GM12878 (cell line): ENCODE measurements around the gene AGFG1. TPM values are rescaled to one million over a fixed set of nuclear protein-coding genes. Genes with fewer than 3 reads are reported as not detected.
A peak's percentile ranks its signal among the peaks of the same experiment; 100 is the strongest.

ENCODE experiments used
- ATAC-seq: fragments of 200-7000 bp; cut with Tn5 transposase; 3 replicates; pipeline ENCODE4 v1.9.1; 2020; ENCODE audit warnings: mild to moderate bottlenecking, moderate library complexity
- BruUV-seq: library from RNA; stranded (reverse); fragments of 400-500 nt; replicated peaks from 2 replicates; lab custom pipeline; 2021; lab: Mats Ljungman, UMichigan
- CTCF ChIA-PET: fragments of 300-600 bp; sonication (Branson Sonifier 250); formaldehyde crosslinking; extraction: SDS; loops from one replicate; lab custom pipeline; 2021; ENCODE audit warnings: inconsistent platforms; lab: Yijun Ruan, JAX
- POLR2A ChIA-PET: fragments of 350-600 bp; formaldehyde crosslinking; extraction: SDS; loops from one replicate; lab custom pipeline; 2021; ENCODE audit warnings: inconsistent platforms; lab: Charles Lee
- RAD21 ChIA-PET: fragments of 300-600 bp; sonication (Branson Sonifier 250); formaldehyde crosslinking; loops from one replicate; lab custom pipeline; 2023; ENCODE audit warnings: antibody characterized with exemption; ENCODE audit not compliant: unreplicated experiment; lab: Charles Lee
- SMC1A ChIA-PET: fragments of 300-600 bp; sonication (Branson Sonifier 250); formaldehyde crosslinking; loops from one replicate; lab custom pipeline; 2023; ENCODE audit not compliant: unreplicated experiment, uncharacterized antibody; lab: Charles Lee
- DNase-seq: peaks from one replicate; pipeline ENCODE4 v3.0.0-alpha.2; 2011; ENCODE audit warnings: low read depth, low spot score
- FAIRE-seq: peaks from 3 replicates; lab custom pipeline; 2011; peaks lifted over from hg19 to GRCh38; lab: Jason Lieb, UNC
- H2AFZ ChIP-seq: 2 replicates; pipeline ENCODE4 v1.6.0; 2011; ENCODE audit warnings: low read depth, low read length, control low read depth; ENCODE audit not compliant: control insufficient read depth
- H3K27ac ChIP-seq: 2 replicates; pipeline ENCODE4 v1.5.1; 2011; ENCODE audit warnings: control low read depth; ENCODE audit not compliant: control insufficient read depth, insufficient read depth
- H3K27me3 ChIP-seq, 2 experiments: replicated peaks in 1 of 2; 2 replicates each; pipeline versions ENCODE4 v1.6.0 to v1.6.1; 2011; ENCODE audit warnings: low read length in 1 of 2; ENCODE audit not compliant: control insufficient read depth in 2 of 2, insufficient read depth in 2 of 2
- H3K36me3 ChIP-seq, 2 experiments: 2 replicates each; pipeline ENCODE4 v1.5.1; 2011; ENCODE audit warnings: low read length in 1 of 2; ENCODE audit not compliant: control insufficient read depth in 2 of 2, insufficient read depth in 2 of 2
- H3K4me1 ChIP-seq: 2 replicates; pipeline ENCODE4 v1.6.1; 2011; ENCODE audit warnings: mild to moderate bottlenecking, low read length, moderate library complexity, mixed read lengths; ENCODE audit not compliant: control insufficient read depth, insufficient read depth
- H3K4me2 ChIP-seq: 2 replicates; pipeline ENCODE4 v1.6.0; 2011; ENCODE audit warnings: control low read depth; ENCODE audit not compliant: control insufficient read depth, insufficient read depth
- H3K4me3 ChIP-seq: fragments of 200-600 bp; sonication (generic); 2 replicates; pipeline ENCODE4 v1.5.1; 2016
- H3K79me2 ChIP-seq: 2 replicates; pipeline ENCODE4 v1.6.0; 2011; ENCODE audit warnings: low read length; ENCODE audit not compliant: control insufficient read depth, insufficient read depth
- H3K9ac ChIP-seq: 2 replicates; pipeline ENCODE4 v1.8.0; 2011; ENCODE audit warnings: low read length, control low read depth, mixed read lengths; ENCODE audit not compliant: control insufficient read depth, insufficient read depth
- H3K9me3 ChIP-seq: replicated peaks from 3 replicates; pipeline ENCODE4 v1.5.1; 2011; ENCODE audit warnings: mild to moderate bottlenecking, low read length; ENCODE audit not compliant: control insufficient read depth, insufficient read depth
- H4K20me1 ChIP-seq: 2 replicates; pipeline ENCODE4 v1.6.0; 2011; ENCODE audit not compliant: control insufficient read depth, insufficient read depth
- CTCF ChIP-seq, 3 experiments: IDR thresholded peaks in 2 of 3; conservative IDR thresholded peaks in 1 of 3; 2 replicates each; pipeline ENCODE4 v1.5.1; 2011; ENCODE audit warnings: low read depth in 3 of 3, low read length in 3 of 3, mild to moderate bottlenecking in 3 of 3, control low read depth in 2 of 3, moderate library complexity in 2 of 3, inconsistent platforms in 1 of 3, mixed read lengths in 1 of 3; ENCODE audit not compliant: control insufficient read depth in 2 of 3, insufficient read depth in 1 of 3; ENCODE audit errors: extremely low read depth in 1 of 3
- MAX ChIP-seq: IDR thresholded peaks from 2 replicates; pipeline ENCODE4 v1.6.1; 2012; ENCODE audit warnings: low read depth, low read length, improper control_type of control experiment
- POU2F2 ChIP-seq: IDR thresholded peaks from 3 replicates; pipeline ENCODE4 v1.6.1; 2011; ENCODE audit warnings: low read depth, mild to moderate bottlenecking, low read length, borderline replicate concordance
- SIN3A ChIP-seq: IDR thresholded peaks from 2 replicates; pipeline ENCODE4 v1.6.1; 2012; ENCODE audit warnings: low read depth, low read length, improper control_type of control experiment
- USF1 ChIP-seq: IDR thresholded peaks from 2 replicates; pipeline ENCODE4 v1.6.1; 2011; ENCODE audit warnings: borderline replicate concordance, low read depth, mild to moderate bottlenecking, moderate library complexity, mixed read lengths, low read length; ENCODE audit not compliant: insufficient read depth; ENCODE audit errors: extremely low read length
- WGBS: methylation state at CpG from one replicate; pipeline ENCODE4 v1.1.6; 2016; ENCODE audit warnings: low lambda C conversion rate; ENCODE audit not compliant: insufficient replicate concordance, insufficient coverage; ENCODE audit errors: missing lambda C conversion rate; 5-methylcytosine and 5-hydroxymethylcytosine counted together
- in situ Hi-C: fragments of 300-500 bp; cut with MboI; formaldehyde crosslinking; loops from 9 replicates; pipeline ENCODE4 v1.14.3; 2018; ENCODE audit warnings: mixed read lengths
- intact Hi-C: fragments of 100-400 bp; cut with micrococcal nuclease; formaldehyde crosslinking; loops from one replicate; pipeline ENCODE4 v1.14.2; 2022; ENCODE audit not compliant: unreplicated experiment
- polyA plus RNA-seq, 11 experiments: library from polyadenylated mRNA; depleted of rRNA in 4 of 11; unstranded in 6 of 11; stranded (reverse) in 5 of 11; fragments of >200 nt; fragmentation: Nextera tagmentation in 4 of 11; fragmentation: Illumina TruSeq in 1 of 11; extraction: Ambion mirVana in 4 of 11; extraction: Trizol in 1 of 11; gene quantifications; 1 replicate in 1 of 11; 2 replicates in 10 of 11; pipeline versions ENCODE4 v1.2.1 to v1.2.3, GENCODE V29; 2011 to 2016; ENCODE audit warnings: inconsistent platforms in 2 of 11, missing spikeins in 2 of 11, low read depth in 1 of 11
- total RNA-seq, 4 experiments: library from RNA; depleted of rRNA in 3 of 4; stranded (reverse); fragments of >200 nt in 3 of 4; fragmentation: Illumina TruSeq in 1 of 4; extraction: Trizol in 1 of 4; gene quantifications; 2 replicates each; pipeline versions ENCODE4 v1.2.1 to v1.2.3, GENCODE V29; 2013 to 2021

The AGFG1 gene
- total and polyA plus RNA-seq, 10 of the 15 experiments (the other 5 are each of a cell fraction or from before 2014, with no cell fraction given), result 7.3 to 243 (median 81.7) TPM

DNA sequence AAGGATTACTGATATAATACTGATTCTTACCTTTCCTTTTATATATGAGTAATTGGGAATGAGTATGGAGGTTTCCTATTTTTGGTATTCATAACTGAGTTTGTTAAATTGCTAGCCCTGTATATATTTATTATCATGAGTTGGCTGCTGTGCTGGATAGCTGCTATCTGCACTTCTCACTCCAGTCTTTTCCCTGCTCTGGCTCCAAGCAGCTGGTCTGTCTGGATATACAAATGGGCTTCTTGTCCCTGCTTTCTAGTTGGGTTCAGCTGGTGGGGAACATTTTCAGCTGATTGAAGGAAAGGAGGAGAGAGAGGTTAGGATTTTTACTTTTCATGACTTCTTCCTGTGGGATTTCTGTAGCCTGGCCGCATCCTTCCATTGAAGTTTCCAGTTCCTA, 41.2 kb downstream of the AGFG1 start:
- no peak for TF ChIP-seq USF1
- no peak for TF ChIP-seq SIN3A
- no peak for TF ChIP-seq POU2F2
- H3K4me2 ChIP-seq, result no peak overlapping the region
- H3K9me3 ChIP-seq, result no peaks in the 10 kb centered on the region; the same call in 2 of the 3 replicates
- no peak overlapping the region for H3K4me3 ChIP-seq
- no peak for DNase-seq
- peaks cover 90% of the 10 kb centered on the region for H3K79me2 ChIP-seq
- intact Hi-C loops (no loop called here), in situ Hi-C loops (no loop called here)
- FAIRE-seq, result no peak
- H3K9ac ChIP-seq, result no peak overlapping the region
- no peaks in the 10 kb centered on the region for H3K27me3 ChIP-seq
- H3K27ac ChIP-seq, result no peak overlapping the region
- ChIA-PET POLR2A (interaction anchor here (1.1 kb wide), 1 partner anchor 10 kb away, joined by 3 read pairs; no protein-coding TSS in a partner anchor), SMC1A (interaction anchor here (1.2 to 1.5 kb wide), 2 partner anchors 10 to 253 kb away, joined by 4 to 5 read pairs; no protein-coding TSS in a partner anchor), RAD21 (no interaction called here), CTCF (no interaction called here)
- peaks cover 28% of the 10 kb centered on the region for H3K4me1 ChIP-seq
- no peak overlapping the region for H2AFZ ChIP-seq
- no peak for ATAC-seq
- H3K36me3 ChIP-seq, result no peaks in the 10 kb centered on the region; a peak in 1 of 4 replicates
- BruUV-seq, result no TSS peak
- H4K20me1 ChIP-seq, result no peaks in the 10 kb centered on the region; the same call in 1 of the 2 replicates
- WGBS, result 100% methylated on average over 1 of the region's 1 CpG

- ChIA-PET RAD21 (no interaction called here), SMC1A (interaction anchor here (1.1 to 1.7 kb wide), 4 partner anchors 9 to 34 kb away, joined by 3 to 5 read pairs (median 4); no protein-coding TSS in a partner anchor), POLR2A (interaction anchor here (1.1 kb wide), 1 partner anchor 36 kb away, joined by 3 read pairs; no protein-coding TSS in a partner anchor), CTCF (interaction anchor here (1.1 to 2.0 kb wide), 4 partner anchors 9 to 108 kb away, joined by 3 to 9 read pairs (median 3); no protein-coding TSS in a partner anchor)
- no peak for DNase-seq
- no peak overlapping the region for H3K27ac ChIP-seq
- H2AFZ ChIP-seq, result no peak overlapping the region
- H3K4me3 ChIP-seq, result no peak overlapping the region
- WGBS, result 5% methylated on average over 1 of the region's 1 CpG
- peak overlapping the region; percentile 38; the same call in 1 of the 2 replicates for H3K4me2 ChIP-seq
- in situ Hi-C loops (no loop called here), intact Hi-C loops (no loop called here)
- H3K79me2 ChIP-seq, result peaks cover 87% of the 10 kb centered on the region
- no peak for FAIRE-seq
- H3K36me3 ChIP-seq, result peaks cover 0 to 2% of the 10 kb centered on the region in 2 experiments; a peak in 3 of 4 replicates
- BruUV-seq, result no TSS peak
- H3K9ac ChIP-seq, result no peak overlapping the region
- H3K4me1 ChIP-seq, result peaks cover 28% of the 10 kb centered on the region
- no peak; the same call in 2 of the 3 replicates for ATAC-seq
- no peaks in the 10 kb centered on the region; the same call in 1 of the 2 replicates for H4K20me1 ChIP-seq
- H3K27me3 ChIP-seq, result no peaks in the 10 kb centered on the region
- TF ChIP-seq MAX, result no peak
- no peak for TF ChIP-seq CTCF (IDR thresholded peaks at IDR 0.05 in 2 of 3, conservative IDR thresholded peaks at IDR 0.05 in 1 of 3; ENCODE audit: control insufficient read depth in 2 of 3, extremely low read depth in 1 of 3, insufficient read depth in 1 of 3, low read depth in 3 of 3, low read length in 3 of 3)
- no peaks in the 10 kb centered on the region; the same call in 2 of the 3 replicates for H3K9me3 ChIP-seq
Observed at GRCh38 chr2:227515742-227516141, 43.8 kb downstream of the AGFG1 start.
